ENCODE measurements around the gene OR52K2.
"Not testable (repeated sequence)": the region's sequence is repeated elsewhere in the genome, so short reads cannot be mapped to it uniquely, and the experiment has no call there.

Gene OR52K2

GRCh38 chr11:4448995-4449394, at the start of gene OR52K2:
TSS of gene OR52K2 (plus strand) at chr11:4449295. CDS start at chr11:4449340, 45 bp downstream.
- DNase-seq: no peak

DNA sequence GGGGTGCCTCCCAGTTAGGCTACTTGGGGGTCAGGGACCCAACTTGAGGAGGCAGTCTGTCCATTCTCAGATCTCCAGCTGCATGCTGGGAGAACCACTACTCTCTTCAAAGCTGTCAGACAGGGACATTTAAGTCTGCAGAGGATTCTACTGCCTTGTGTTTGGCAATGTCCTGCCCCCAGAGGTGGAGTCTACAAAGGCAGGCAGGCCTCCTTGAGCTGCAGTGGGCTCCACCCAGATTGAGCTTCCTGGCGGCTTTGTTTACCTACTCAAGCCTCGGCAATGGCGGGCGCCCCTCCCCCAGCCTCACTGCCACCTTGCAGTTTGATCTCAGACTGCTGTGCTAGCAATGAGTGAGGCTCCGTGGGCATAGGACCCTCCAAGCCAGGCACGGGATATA, 42.9 kb upstream of the OR52K2 start:
- not testable (repeated sequence) for DNase-seq

GRCh38 chr11:4416306-4416705, 32.8 kb upstream of the OR52K2 start:
- DNase-seq: no peak

DNA sequence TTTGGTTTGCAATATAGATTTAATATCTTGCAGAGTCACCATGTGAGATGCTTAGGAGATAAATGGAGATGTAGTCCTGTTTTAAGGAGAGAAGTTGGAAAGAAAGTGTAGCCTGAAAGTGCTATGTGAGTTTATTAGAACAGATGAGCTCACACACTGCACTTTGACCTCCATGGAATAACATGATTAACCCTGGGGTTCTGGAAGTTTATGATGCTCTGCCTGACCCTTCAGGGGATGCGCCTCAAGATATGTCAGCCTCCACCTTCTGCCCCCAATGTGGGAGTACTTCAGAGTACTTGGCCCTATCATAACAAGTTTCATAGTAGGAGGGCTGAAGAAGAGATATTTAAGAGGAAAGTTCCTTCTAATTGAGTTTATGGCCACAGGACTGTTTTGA, 32.3 kb upstream of the OR52K2 start:
- DNase-seq: no peak

GRCh38 chr11:4418403-4418802, 30.7 kb upstream of the OR52K2 start:
- DNase-seq: no peak

DNA sequence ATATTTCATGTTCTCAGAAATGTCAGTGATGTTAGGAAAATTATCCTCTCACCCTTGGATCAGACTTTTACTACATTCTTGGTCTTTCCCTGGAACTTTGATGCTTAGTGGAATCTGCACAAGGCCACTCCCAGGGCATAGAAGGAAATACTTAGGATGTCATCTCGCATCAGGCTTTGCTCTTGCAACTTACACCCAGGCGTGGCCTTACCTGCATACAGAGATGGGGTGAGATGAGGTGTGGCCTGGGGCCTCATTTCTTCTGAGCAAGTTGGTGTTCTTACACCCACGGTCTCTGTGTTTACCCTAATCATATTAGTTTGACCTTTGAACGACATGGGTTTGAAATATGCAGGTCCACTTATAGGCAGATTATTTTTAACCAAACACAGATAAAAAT, 19.0 kb upstream of the OR52K2 start:
- no peak for DNase-seq

DNA sequence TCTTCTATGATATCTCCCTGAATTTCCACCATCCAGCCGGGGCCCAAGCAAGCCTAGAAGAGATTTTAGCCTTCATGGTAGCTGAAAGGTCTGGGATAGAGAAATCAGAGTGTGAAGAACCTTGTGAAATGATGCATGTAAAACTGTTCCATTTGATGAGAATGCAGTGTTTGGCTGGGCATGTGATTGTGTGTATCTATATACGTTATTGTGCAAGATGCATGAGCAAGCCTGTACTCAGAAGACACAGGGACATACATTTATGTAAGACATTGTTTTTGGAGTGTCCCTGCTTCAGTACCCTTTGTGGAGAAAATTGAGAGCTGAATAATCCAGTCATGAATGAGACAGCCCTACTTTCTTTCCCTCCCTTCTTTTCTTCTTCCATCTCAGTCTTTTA, 15.2 kb upstream of the OR52K2 start:
- DNase-seq: no peak

GRCh38 chr11:4436411-4436810, 12.7 kb upstream of the OR52K2 start:
- DNase-seq: no peak

DNA sequence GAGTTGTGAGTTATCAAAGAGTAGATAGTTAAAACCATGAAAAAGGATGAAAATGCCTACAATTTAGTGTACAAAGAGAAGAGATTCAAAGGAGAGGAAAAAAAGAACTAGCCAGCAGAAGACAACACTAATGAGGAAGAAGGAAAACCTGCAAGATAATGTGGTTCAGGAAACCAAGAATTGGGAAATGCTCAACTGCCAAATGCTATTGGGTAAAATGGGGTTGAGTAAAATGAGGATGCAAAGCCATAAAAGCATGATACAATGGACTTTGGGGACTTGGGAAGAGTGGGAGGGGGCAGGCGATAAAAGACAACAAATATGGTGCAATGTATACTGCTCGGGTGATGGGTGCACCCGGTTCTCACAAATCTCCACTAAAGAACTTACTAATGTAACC, 7.6 kb upstream of the OR52K2 start:
- no peak for DNase-seq

DNA sequence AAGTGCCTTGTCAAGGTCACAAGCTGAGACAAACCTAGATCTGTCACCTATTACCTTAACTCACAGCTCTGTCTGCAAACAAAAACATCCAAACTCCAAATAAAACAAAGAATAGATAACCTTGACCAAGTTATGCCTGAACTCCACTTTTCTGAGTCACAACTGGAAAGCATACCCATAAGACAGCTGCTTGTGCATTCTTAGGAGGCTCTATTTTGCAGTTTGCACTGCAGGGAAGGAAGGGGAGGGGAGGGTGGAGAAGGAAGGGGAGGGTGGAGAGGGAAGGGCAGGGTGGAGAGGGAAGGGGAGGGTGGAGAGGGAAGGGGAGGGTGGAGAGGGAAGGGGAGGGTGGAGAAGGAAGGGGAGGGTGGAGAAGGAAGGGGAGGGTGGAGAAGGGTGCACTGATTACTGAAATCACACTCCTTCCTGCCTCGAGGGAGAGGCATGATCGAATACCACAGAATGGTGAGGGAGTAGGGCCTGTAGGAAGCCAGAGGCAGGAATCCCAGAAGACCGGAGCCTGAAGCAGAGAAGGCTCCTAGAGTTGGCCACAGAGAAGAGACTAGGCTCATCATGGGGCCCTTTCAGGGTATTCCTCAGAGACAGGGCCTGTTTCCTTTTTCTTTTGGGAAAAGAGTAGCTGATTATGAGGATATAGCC, 5.7 kb upstream of the OR52K2 start:
- DNase-seq: no peak

- no peak for DNase-seq
Observed at GRCh38 chr11:4453118-4453517, 4.0 kb downstream of the OR52K2 start.

- no peak for DNase-seq
Observed at GRCh38 chr11:4454021-4454420, 4.9 kb downstream of the OR52K2 start.

- DNase-seq: no peak
Observed at GRCh38 chr11:4455419-4455818, 6.3 kb downstream of the OR52K2 start.

DNA sequence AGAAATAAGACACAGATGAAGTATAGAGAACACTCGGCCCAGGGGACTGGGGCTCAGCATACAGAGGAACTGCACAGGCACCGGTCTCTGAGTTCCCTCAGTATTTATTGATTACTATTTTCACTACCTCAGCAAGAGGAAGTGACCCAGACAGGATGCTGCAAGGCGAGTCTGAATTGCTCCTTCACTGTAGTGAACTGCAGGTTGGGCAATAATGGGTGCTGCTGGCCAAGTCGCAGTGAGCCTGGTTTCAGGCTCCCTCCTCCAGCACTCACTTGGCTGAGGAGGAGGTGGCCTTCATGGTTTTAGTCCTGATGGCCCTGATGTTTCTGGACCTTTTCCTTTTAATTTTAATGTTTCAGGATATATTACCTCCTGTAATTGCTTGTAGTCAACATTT, 10.4 kb downstream of the OR52K2 start:
- DNase-seq: no peak

DNA sequence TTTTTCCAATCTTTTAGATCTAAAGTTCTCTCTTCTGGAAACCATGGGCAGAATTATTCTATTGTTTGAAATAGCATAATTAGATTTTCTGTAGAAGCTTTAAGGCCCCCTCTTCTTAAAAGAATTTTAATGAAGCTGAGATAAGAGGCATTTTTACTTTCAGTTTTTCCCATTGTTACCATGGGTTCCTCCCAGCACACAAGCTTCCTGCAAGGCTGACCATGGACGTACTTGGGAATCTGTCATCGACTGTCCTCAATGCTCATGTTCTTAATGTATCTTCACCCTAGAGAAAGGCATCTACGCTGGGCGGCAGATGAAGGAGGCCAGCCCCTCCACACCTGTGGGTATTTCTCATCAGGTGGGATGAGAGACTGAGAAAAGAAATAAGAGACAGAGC, 11.1 kb downstream of the OR52K2 start:
- no peak for DNase-seq

GRCh38 chr11:4464216-4465159, 15.4 kb downstream of the OR52K2 start:
- DNase-seq: no peak

DNA sequence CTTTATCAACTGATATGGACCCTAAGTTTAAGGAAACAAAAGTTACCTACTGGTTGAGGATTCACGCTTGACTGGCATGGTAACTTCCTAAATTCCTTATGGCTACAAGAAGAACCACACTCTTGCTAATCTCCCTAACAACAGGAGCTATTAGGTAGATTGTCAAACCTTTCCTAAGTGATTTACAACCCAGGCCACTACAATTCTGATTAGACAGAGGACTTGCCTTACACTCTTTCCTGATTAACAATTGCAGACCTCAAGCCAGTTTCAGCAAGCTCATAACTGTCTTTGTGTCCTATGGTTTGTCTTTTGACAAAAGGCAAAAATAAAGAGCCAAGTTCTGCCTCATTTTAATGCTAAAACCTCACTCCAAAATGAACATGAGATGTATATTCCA, 16.3 kb downstream of the OR52K2 start:
- no peak for DNase-seq

GRCh38 chr11:4466131-4466870, 17.2 kb downstream of the OR52K2 start:
- DNase-seq: no peak

GRCh38 chr11:4466871-4467442, 17.9 kb downstream of the OR52K2 start:
- DNase-seq: no peak

GRCh38 chr11:4467811-4468606, 18.9 kb downstream of the OR52K2 start:
- no peak for DNase-seq

GRCh38 chr11:4479644-4480043, 30.5 kb downstream of the OR52K2 start:
- no peak for DNase-seq

DNA sequence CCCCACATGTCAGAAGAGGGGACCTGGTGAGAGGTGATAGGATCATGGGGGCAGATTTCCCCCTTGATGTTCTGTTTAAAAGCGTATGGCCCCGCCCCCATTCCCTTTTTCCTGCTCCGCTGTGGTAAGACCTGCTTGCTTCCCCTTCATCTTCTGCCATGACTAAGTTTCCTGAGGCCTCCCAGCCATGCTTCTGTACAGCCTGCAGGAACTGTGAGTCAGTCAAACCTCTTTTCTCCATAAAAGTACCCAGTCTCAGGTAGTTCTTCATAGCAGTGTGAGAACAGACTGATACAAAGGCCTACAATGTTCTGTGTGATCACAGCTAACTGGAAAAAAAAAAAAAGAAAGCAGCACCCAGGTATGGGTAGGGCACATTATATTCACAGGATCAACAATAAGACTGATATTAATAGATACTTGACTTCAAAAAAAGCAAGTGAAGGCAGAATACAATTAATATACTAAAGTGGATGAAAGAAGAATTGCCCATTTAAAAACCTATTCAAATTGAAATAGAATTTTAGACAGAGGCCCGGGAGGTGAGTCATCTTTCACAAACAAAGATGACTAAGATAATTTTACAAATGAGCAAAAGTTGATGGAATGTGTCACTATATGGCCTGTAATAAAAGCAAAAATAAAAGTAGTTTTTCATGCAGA, 31.6 kb downstream of the OR52K2 start:
- DNase-seq: no peak

Data from NCI-H1048 (cell line).